Astrocyte (in vitro differentiated cells and primary cell): Measurements from ENCODE around the gene FAM222B. TPM values are rescaled to one million over a fixed set of nuclear protein-coding genes. Genes with fewer than 3 reads are reported as not detected.
"Not testable (repeated sequence)": the region's sequence is repeated elsewhere in the genome, so short reads cannot be mapped to it uniquely, and the experiment has no call there.

ENCODE experiments used
- DNase-seq: peaks from one replicate; pipeline ENCODE4 v3.0.0-alpha.2; 2010; ENCODE audit warnings: low read depth
- FAIRE-seq: peaks from 2 replicates; lab custom pipeline; 2011; peaks lifted over from hg19 to GRCh38; lab: Jason Lieb, UNC
- H2AFZ ChIP-seq: 2 replicates; pipeline ENCODE4 v1.6.0; 2012; ENCODE audit warnings: low read depth, low read length, inconsistent platforms
- H3K27ac ChIP-seq: 2 replicates; pipeline ENCODE4 v1.5.1; 2011; ENCODE audit warnings: low read depth, low read length, inconsistent platforms
- H3K27me3 ChIP-seq: 2 replicates; pipeline ENCODE4 v1.6.0; 2011; ENCODE audit warnings: low read length, inconsistent platforms; ENCODE audit not compliant: insufficient read depth
- H3K36me3 ChIP-seq: 2 replicates; pipeline ENCODE4 v1.5.1; 2011; ENCODE audit warnings: low read length, inconsistent platforms; ENCODE audit not compliant: insufficient read depth
- H3K4me1 ChIP-seq: 2 replicates; pipeline ENCODE4 v1.5.1; 2011; ENCODE audit warnings: low read length, inconsistent platforms; ENCODE audit not compliant: insufficient read depth
- H3K4me2 ChIP-seq: 2 replicates; pipeline ENCODE4 v1.6.0; 2012; ENCODE audit warnings: low read length, inconsistent platforms
- H3K4me3 ChIP-seq: 2 replicates; pipeline ENCODE4 v1.5.1; 2011; ENCODE audit warnings: low read depth, mild to moderate bottlenecking, low read length, inconsistent platforms; ENCODE audit not compliant: insufficient read depth
- H3K79me2 ChIP-seq: 2 replicates; pipeline ENCODE4 v1.6.0; 2012; ENCODE audit warnings: mild to moderate bottlenecking, low read length, inconsistent platforms; ENCODE audit not compliant: insufficient read depth
- H3K9ac ChIP-seq: 2 replicates; pipeline ENCODE4 v1.6.0; 2012; ENCODE audit warnings: mild to moderate bottlenecking, low read length, inconsistent platforms
- H3K9me3 ChIP-seq: 2 replicates; pipeline ENCODE4 v1.5.1; 2012; ENCODE audit warnings: low read depth, mild to moderate bottlenecking, low read length, inconsistent platforms; ENCODE audit not compliant: insufficient read depth
- H4K20me1 ChIP-seq: 2 replicates; pipeline ENCODE4 v1.6.0; 2012; ENCODE audit warnings: low read length, inconsistent platforms; ENCODE audit not compliant: insufficient read depth
- H3K27ac Mint-ChIP-seq: one replicate; pipeline ENCODE4 v1.8.0; 2021; ENCODE audit warnings: mild to moderate bottlenecking, mixed read lengths; ENCODE audit not compliant: unreplicated experiment
- H3K27me3 Mint-ChIP-seq: one replicate; pipeline ENCODE4 v1.8.0; 2021; ENCODE audit warnings: low read depth, mixed read lengths; ENCODE audit not compliant: unreplicated experiment
- H3K36me3 Mint-ChIP-seq: one replicate; pipeline ENCODE4 v1.8.0; 2021; ENCODE audit warnings: low read depth, mixed read lengths; ENCODE audit not compliant: unreplicated experiment
- H3K4me1 Mint-ChIP-seq: one replicate; pipeline ENCODE4 v1.8.0; 2021; ENCODE audit warnings: low read depth, mixed read lengths; ENCODE audit not compliant: unreplicated experiment
- H3K4me3 Mint-ChIP-seq: one replicate; pipeline ENCODE4 v1.8.0; 2021; ENCODE audit warnings: mild to moderate bottlenecking, moderate library complexity, mixed read lengths; ENCODE audit not compliant: unreplicated experiment
- H3K9me3 Mint-ChIP-seq: one replicate; pipeline ENCODE4 v1.8.0; 2021; ENCODE audit warnings: mild to moderate bottlenecking, mixed read lengths; ENCODE audit not compliant: unreplicated experiment
- EZH2 ChIP-seq: IDR thresholded peaks from 2 replicates; pipeline ENCODE4 v1.6.1; 2012; ENCODE audit warnings: mild to moderate bottlenecking, low read length, inconsistent platforms; ENCODE audit not compliant: insufficient read depth
- total RNA-seq: library from RNA; stranded (reverse); gene quantifications from 2 replicates; pipeline ENCODE4 v1.2.1, GENCODE V29; 2021
- TF ChIP-seq, protein P1 (sequence below): IDR thresholded peaks from 2 replicates; pipeline ENCODE4 v1.5.1; 2011; ENCODE audit warnings: low read depth, mild to moderate bottlenecking, inconsistent platforms, low read length, moderate library complexity; ENCODE audit not compliant: insufficient read depth

Gene FAM222B
- total RNA-seq, 1 donor from 2014 or later = 53.0 TPM

DNA sequence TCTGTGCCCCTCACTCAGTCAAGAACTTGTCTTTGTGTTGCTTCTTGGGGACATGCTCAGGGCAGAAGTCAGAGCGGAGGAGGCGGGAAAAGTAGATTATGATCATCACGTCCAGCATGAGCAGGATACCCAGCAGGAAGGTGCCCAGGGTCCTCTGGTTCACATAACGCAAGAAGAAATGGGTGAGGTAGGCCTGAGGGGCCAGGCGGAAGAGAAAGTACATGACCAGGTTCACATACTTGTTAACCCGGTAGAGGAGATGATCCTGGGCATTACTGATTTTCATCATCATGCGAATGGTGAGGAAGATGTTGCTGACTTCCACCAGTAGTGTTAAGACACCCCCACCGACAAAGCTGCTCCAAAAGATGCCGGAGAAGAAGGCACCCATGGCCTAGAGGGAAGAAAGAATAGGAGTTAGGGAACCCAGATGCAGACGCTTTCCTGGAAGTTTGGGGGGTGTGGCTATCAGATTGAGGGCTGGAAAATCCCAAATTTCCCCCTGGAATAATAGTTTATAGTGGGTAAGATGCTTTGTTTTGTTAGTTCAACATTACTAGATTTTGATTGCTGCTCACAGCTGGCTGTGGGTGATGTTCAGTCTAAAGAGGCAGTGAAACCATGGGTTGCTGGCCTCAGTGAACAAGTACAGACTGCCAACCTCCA lies 118.0 kb downstream of the FAM222B start:
- TF ChIP-seq, protein P1, sequence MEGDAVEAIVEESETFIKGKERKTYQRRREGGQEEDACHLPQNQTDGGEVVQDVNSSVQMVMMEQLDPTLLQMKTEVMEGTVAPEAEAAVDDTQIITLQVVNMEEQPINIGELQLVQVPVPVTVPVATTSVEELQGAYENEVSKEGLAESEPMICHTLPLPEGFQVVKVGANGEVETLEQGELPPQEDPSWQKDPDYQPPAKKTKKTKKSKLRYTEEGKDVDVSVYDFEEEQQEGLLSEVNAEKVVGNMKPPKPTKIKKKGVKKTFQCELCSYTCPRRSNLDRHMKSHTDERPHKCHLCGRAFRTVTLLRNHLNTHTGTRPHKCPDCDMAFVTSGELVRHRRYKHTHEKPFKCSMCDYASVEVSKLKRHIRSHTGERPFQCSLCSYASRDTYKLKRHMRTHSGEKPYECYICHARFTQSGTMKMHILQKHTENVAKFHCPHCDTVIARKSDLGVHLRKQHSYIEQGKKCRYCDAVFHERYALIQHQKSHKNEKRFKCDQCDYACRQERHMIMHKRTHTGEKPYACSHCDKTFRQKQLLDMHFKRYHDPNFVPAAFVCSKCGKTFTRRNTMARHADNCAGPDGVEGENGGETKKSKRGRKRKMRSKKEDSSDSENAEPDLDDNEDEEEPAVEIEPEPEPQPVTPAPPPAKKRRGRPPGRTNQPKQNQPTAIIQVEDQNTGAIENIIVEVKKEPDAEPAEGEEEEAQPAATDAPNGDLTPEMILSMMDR = no peak
- no peak for TF ChIP-seq EZH2
- Mint-ChIP-seq H3K27me3 (no peaks in the 10 kb centered on the region), H3K27ac (peak overlapping the region; percentile 90), H3K36me3 (peaks cover 10% of the 10 kb centered on the region), H3K4me3 (peak overlapping the region; percentile 99), H3K9me3 (no peaks in the 10 kb centered on the region), H3K4me1 (peaks cover 37% of the 10 kb centered on the region)
- H3K4me1 ChIP-seq = peaks cover 48% of the 10 kb centered on the region
- peak overlapping the region; percentile 98 for H3K4me2 ChIP-seq
- H3K9me3 ChIP-seq = no peaks in the 10 kb centered on the region
- DNase-seq = no peak
- H3K27me3 ChIP-seq = no peaks in the 10 kb centered on the region
- H3K9ac ChIP-seq = peak overlapping the region; percentile 80
- peaks cover 36% of the 10 kb centered on the region for H3K36me3 ChIP-seq
- H2AFZ ChIP-seq = no peak overlapping the region
- H3K27ac ChIP-seq = peak overlapping the region; percentile 51
- peaks cover 55% of the 10 kb centered on the region for H4K20me1 ChIP-seq
- peaks cover 43% of the 10 kb centered on the region for H3K79me2 ChIP-seq
- no peak for FAIRE-seq
- H3K4me3 ChIP-seq = peak overlapping the region; percentile 59

DNA sequence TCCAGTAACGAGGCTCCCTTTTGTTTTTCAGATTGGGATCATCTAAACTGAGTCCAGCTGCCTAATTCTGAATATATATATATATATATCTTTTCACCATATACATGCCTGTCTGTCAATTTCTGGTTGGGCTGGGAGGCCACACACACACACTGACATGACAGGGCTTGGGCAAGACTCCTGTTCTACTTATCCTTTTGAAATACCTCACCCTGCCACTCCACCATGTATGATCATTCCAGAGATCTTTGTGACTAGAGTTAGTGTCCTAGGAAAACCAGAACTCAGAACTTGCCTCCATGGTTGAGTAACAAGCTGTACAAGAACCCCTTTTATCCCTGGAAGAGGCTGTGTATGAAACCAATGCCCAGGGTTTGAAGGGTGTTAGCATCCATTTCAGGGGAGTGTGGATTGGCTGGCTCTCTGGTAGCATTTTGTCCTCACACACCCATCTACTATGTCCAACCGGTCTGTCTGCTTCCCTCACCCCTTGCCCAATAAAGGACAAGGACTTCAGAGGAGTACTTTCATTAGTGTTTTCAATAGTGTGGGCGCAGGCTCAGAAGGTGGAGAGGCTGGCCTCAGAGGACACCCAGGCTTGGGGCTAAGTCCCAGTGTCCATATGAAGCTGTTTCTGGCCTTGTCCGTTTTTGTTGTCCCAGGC lies 118.6 kb downstream of the FAM222B start:
- Mint-ChIP-seq H3K27ac (peak overlapping the region; percentile 67), H3K4me3 (peak overlapping the region; percentile 99), H3K4me1 (peaks cover 34% of the 10 kb centered on the region)
- not testable (repeated sequence) for H2AFZ ChIP-seq, H3K9me3 Mint-ChIP-seq, H3K27me3 Mint-ChIP-seq, H3K4me3 ChIP-seq, DNase-seq, H3K9me3 ChIP-seq, H3K27me3 ChIP-seq, H3K27ac ChIP-seq, FAIRE-seq, H3K36me3 Mint-ChIP-seq
- H3K4me1 ChIP-seq = peaks cover 53% of the 10 kb centered on the region
- peaks cover 55% of the 10 kb centered on the region for H4K20me1 ChIP-seq
- H3K36me3 ChIP-seq = peaks cover 36% of the 10 kb centered on the region
- peaks cover 43% of the 10 kb centered on the region for H3K79me2 ChIP-seq
- H3K9ac ChIP-seq = peak overlapping the region; percentile 80
- peak overlapping the region; percentile 98 for H3K4me2 ChIP-seq

DNA sequence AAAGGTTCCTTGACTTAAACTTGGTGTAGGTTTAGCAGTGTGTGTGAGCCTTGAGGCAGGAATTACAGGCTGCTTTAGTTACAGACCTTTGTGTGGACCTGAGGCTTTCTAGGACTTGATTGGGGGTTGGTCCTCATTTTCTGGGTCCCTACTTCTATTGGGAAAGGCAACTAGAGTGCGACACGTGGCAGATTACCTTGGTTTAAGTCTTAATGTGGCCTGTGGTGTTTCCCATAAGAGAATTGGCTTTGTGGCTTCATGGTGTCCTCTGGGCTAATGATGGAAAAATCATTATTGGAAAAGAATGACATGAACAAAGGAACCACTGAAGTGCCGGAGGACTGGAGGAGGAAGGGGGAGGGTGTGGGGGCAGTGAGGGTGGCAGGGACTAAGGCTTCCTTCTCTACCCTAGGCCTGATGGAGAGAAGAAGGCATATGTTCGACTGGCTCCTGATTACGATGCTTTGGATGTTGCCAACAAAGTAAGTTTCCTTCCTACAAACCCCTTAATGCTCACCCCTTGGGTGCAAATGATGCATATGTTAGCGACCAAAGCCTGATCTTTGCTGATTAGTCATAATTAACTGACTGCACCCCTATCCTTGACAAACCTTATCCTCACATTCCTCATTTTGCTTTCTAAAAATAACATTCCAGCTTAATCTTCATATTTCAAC lies 119.3 kb downstream of the FAM222B start:
- Histone ChIP-seq H3K27ac (no peak overlapping the region), H4K20me1 (peaks cover 55% of the 10 kb centered on the region), H3K9ac (peak overlapping the region; percentile 49), H3K79me2 (peaks cover 43% of the 10 kb centered on the region), H3K4me3 (no peak overlapping the region), H3K4me2 (peak overlapping the region; percentile 93), H3K4me1 (peaks cover 60% of the 10 kb centered on the region), H3K36me3 (peaks cover 36% of the 10 kb centered on the region), H3K9me3 (no peaks in the 10 kb centered on the region), H3K27me3 (no peaks in the 10 kb centered on the region), H2AFZ (no peak overlapping the region)
- H3K36me3 Mint-ChIP-seq = peaks cover 10% of the 10 kb centered on the region
- no peaks in the 10 kb centered on the region for H3K9me3 Mint-ChIP-seq
- peaks cover 36% of the 10 kb centered on the region for H3K4me1 Mint-ChIP-seq
- FAIRE-seq (no peak), DNase-seq (no peak)
- no peaks in the 10 kb centered on the region for H3K27me3 Mint-ChIP-seq
- peak overlapping the region; percentile 99 for H3K4me3 Mint-ChIP-seq
- peak overlapping the region; percentile 64 for H3K27ac Mint-ChIP-seq
- TF ChIP-seq, protein P1 = no peak
- no peak for TF ChIP-seq EZH2
